K562 (cell line): Measurements from ENCODE around the gene OR51V1.

Experiments
- ATF6 ChIP-seq: sonication (generic); formaldehyde crosslinking; IDR thresholded peaks from 2 replicates; pipeline ENCODE4 v1.4.0; 2020; ENCODE audit warnings: mild to moderate bottlenecking, missing genetic modification reagents
- CTCF ChIP-seq, 3 experiments: IDR thresholded peaks in 2 of 3; conservative IDR thresholded peaks in 1 of 3; 2 replicates each; pipeline ENCODE4 v1.5.1; 2011 to 2012; ENCODE audit warnings: low read length in 3 of 3, mild to moderate bottlenecking in 3 of 3, control low read depth in 2 of 3, improper control_type of control experiment in 1 of 3, inconsistent platforms in 1 of 3, low read depth in 1 of 3, mixed read lengths in 1 of 3, moderate library complexity in 1 of 3; ENCODE audit not compliant: insufficient read depth in 2 of 3
- POLR2AphosphoS5 ChIP-seq: IDR thresholded peaks from 2 replicates; pipeline ENCODE4 v1.6.1; 2011; ENCODE audit warnings: mild to moderate bottlenecking, low read depth, low read length, moderate library complexity; ENCODE audit not compliant: control insufficient read depth, insufficient read depth

GRCh38 chr11:5203366-5203765 lies 2.9 kb upstream of the OR51V1 start:
- TF ChIP-seq CTCF (IDR thresholded peaks at IDR 0.05 in 2 of 3, conservative IDR thresholded peaks at IDR 0.05 in 1 of 3; ENCODE audit: insufficient read depth in 2 of 3, low read depth in 1 of 3, low read length in 3 of 3) (no peak), ATF6 (CRISPR knock-in tag) (no peak), POLR2AphosphoS5 (no peak)
